OCI-M2 (cell line): ENCODE results near the gene KCNIP1.
"Not testable (repeated sequence)": the region's sequence is repeated elsewhere in the genome, so short reads cannot be mapped to it uniquely, and the experiment has no call there.

Experiments
- DNase-seq: peaks from one replicate; lab custom pipeline; 2025; ENCODE audit not compliant: unreplicated experiment; lab: John Stamatoyannopoulos, UW

KCNIP1 gene

DNA sequence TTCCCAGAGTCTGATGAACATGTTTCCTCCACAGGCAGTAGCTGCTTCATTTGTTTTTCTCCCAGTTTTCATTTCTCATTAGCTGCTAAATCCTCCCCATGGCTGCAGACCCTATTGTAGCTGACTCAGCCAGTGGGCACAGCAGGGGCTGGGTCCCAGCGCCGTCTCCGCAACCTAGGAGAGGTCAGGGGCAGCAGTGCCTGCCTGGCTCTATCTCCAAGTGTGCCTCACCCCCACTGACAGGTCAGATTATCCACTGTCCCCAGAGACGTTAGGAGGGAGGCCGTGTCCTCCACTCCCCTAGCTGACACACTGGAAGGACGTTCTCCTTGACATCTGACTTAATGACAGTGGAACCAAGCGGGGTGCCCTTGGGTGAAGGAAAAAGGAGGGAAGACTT is 31.1 kb downstream of the KCNIP1 start:
- no peak for DNase-seq

DNA sequence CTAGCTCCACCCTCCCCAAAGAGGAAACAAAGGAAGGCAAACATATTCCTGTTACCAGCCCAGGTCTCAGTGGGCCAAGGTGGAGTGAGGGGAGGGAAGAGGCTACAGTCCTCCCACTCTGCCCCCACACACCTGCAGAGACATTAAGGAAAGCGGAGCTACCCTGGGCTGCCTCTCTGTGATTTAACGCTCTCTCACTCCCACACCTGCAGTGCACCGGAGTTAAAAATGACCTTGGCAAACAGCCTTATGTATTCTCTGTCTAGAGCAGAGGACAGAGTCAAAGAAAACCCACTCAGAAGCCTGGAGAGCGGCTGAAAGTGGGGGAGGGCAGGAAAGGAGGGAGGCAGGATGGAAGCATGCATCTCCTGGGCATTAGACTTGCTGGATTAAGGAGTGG is 32.7 kb downstream of the KCNIP1 start:
- no peak for DNase-seq

DNA sequence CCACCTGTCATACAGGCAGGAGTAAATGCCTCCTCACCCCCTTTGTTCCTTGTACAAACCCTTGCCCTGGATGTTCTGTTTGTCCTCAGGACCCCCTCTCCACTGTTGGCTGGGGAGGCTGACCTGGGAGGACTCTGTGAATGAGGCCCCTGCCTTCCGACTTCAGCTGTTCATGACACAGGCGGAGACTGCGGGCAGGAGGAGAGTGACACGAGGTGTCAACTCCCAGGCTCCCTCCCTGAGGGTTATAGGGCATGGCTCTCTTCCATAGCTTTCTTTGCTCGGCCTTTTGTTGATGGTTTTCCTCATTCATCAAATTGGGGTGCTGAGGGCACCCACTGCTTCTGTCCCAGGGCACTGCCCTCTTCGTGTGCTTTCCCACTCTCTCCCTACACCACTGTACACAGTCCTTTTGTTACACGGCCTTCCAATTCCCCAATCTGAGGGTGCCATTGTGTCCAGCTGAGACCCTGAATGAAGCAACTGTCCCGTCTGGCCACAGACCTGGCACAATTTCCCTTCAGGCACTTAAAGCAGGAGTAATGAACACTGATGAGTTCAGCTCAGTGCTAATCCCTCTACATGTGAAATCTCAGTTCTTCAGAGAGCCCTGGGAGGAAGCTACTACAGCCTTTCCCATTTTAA is 33.8 kb downstream of the KCNIP1 start:
- DNase-seq, result no peak

DNA sequence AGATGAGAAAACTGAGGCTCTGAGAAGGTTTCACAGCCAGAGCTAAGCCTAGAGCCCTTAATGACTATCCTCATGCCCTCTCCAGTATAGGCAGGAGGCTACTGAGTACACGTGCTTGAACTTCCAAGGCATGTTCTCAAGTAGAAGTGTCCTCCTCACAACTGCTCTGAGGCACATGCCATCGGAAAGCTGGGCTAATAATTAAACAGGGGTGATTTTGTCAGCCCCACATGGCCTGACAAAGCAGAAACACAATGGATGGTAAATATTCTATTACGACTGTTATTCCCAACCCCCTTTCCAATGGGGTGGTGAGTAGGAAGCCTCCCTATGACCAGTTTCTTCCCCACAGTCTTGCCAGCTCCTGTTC is 34.3 kb downstream of the KCNIP1 start:
- no peak for DNase-seq

DNA sequence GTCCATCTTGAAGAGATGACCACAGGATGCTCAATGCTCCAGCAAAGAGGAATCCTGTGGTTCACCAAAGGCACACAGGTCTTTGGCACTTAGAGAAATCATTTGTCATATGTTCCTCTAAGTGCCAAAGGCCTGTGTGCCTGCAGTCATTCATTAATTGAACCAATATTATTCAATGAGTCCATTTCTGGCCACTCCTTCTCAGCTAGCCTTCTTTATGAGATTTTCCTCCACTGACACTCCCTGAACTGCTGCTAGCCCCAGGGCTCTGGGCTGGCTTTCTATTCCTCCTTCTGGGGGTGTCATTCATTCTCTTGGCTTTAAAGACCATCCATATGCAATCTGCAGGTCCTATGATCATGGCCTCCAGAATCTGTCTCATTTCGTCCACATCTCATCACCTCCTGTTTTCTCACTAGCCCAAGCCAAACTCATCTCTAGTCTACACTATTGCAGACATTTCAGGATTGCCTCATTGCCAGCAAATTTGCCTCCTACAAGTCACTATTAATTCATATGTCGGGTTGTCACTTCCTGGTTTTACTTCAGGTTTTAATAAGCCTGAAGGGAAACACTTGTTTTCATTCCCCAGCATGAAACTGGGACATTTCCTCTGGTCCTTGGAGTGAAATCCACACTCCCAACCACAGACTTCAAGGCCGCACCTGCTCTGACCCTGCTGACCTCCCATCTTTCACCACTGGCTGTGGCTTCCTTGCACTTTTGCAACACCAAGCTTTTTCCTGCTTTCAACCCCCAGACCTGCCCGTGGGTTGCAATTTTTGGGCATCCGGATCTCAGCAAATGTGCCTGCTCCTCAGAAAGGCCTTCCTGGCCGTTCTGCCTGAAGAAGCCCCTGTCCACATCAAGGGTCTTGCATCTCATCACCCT is 35.1 kb downstream of the KCNIP1 start:
- no peak for DNase-seq

DNA sequence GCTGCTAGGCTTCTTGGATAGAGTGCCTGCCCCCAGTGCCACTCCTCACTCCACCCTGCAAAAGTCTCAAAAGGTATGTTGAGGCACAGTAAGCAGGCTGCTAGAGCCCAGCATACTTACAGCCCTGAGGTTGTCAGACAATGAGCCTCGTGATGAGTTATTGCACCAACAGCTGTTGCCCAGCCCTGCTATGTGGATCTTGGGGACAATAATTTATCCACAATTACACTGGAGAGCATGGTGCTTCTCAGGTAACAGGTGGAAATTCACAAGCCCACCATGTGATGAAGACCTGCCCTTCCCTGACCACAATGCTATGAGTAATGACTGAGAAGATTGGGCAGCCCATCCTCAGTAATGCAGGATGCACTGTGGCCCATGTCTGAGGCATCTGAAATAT is 36.5 kb downstream of the KCNIP1 start:
- DNase-seq, result no peak

DNA sequence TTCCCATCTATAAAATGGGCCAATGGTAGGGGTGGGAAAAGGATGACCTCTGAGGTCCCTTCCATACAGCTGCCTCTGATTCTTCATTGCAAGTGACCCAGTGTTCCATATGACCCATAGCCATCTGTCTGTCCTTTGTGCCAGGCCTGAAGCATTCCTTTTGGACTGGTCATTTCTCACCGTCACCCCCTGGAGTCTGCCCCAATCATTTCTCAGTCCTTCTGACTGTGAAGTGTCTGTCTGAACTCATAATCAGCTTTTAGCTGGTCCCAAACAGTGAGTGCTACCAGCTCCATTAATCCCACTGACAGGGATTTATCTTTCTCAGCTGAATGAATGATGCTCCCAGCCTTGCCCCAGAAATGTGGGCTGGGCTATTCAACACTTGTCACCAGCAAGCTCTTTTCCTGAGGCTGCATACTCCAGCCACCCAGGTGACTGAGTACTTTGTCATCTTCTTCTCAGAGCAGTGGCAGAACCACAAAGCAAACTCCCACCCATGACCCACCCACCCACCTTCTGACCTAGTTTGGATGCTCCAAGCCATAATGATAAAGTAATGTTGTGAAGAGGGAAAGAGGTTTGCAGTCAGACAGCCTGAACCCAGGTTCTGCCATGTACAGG is 37.4 kb downstream of the KCNIP1 start:
- DNase-seq, result no peak

DNA sequence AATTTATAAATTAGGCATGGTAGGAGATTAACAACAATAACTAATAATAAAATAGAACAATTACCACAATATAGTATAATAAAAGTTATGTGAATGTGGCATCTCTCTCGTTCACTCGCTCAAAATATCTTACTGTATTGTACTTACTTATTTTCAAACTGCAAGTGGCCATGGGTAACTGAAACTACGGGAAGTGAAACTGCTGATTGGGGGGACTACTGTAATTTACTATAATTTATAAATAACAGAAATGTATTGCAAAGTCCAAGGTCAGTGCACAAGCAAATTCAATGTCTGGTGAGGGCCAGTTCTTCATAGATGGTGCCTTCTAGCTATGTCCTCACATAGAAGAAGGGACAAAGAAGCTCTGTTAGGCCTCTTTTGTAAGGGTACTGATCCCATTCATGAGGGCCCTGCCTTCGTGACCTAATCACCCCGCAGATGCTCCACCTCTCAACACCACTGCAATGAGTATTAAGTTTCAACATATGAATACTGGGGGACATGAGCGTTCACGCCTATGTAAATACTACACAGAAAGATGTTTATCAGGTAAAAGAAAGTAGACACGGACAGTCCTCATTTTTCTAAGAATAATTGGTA is 39.0 kb downstream of the KCNIP1 start:
- no peak for DNase-seq

DNA sequence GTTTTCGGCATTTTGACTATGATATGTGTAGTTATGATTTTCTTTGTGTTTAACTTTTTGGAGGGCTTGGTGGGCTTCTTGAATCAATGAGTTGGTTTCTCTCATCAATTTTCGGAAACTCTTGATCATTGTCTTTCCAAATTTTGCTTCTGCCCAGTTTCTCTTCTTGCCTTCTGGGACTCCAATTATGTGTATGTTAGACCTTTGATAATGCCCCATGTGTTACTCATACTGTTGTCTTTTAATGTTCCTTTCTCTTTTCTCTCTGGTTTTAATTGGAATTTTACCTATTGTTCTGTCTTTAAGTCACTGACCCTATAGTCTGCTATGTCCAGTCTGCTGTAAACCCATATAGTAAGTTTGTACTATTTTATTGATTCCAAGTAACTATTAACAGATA is 41.5 kb downstream of the KCNIP1 start:
- no peak for DNase-seq

DNA sequence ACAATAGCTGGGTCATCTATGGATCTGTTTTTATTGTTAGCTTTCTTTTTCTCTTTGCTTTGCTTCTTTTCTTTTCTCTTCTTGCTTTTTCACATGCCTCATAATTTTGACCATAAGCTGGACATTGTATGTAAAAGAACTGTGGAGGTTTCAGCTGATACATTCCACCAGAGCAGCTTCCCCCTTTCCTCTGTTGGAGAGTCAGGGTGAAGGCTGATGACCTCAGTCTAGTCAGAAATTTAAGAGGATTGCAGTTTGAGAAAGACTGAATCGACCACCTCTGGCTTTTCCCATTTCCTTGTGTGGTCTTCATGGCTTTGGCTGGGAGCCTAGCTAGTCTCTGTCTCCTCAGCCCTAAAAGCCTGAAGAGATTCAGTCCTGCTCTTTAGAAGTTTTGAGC is 42.0 kb downstream of the KCNIP1 start:
- DNase-seq, result no peak

DNA sequence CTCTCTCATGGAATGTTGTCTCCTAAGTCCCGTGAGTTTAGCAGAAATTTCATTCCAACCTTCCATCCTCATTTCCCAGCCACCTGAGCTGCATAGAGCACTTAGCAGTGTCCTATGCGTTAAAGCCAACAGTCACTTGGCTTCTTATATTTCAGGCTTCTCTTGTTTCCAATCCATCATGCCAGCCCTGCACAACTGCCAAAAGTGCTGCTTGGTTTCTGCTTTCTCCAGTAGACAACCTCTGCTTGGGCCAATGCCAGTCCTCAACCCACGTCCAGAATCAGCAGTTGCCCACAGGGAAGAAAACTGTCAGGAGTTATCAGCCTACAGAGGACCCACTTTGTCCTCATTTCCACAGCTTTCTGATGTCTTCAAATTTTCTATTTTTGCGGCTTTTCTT is 42.5 kb downstream of the KCNIP1 start:
- no peak for DNase-seq

DNA sequence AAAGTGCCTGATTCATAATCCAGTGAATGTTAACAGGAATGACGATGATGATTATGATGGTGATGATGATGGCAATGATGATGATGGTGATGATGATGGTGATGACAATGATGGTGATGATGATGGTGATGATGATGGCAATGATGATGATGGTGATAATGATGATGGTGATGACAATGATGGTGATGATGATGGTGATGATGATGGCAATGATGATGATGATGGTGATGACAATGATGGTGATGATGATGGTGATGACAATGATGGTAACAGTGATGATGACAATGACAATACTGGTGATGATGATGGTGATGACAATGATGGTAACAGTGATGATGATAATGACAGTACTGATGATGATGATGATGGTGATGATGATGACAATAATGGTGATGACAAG is 46.6 kb downstream of the KCNIP1 start:
- not testable (repeated sequence) for DNase-seq

DNA sequence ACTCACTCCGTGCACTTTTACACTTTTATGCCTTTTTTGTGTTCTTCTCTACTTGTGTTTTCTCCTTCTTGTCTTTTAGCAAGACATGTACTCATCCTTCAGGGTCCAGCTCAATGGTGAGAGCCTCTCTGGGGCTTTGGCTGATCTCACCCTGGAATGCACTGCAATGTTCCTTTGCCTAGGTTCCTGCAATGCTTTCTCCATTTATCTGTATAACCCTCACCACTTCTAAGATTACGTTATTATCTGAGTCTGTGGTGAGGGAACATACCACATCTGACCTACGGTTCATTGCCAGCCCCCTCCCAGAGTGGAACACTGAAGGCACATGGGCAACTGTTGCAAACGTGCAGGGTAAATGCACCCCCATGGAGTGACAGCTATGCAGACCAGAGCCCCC is 47.3 kb downstream of the KCNIP1 start:
- DNase-seq, result no peak

DNA sequence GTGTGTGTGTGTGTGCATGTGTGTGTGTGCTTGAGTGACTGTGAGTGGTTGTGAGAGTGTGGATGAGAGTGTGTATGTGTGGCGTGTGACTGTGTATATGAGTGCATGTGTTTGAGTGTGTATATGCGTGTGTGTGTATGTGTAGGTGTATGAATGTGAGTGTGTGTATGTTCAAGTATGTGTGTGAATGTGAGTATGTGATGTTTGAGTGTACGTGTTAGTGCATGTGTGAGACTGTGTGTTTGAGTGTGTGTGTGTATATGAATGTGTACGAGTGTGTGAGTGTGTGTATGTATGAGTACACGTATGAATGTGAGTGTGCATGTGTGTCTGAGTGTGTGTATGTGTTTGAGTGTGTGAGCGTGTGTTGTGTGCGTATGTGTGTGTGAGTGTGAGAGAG is 47.8 kb downstream of the KCNIP1 start:
- DNase-seq, result no peak

DNA sequence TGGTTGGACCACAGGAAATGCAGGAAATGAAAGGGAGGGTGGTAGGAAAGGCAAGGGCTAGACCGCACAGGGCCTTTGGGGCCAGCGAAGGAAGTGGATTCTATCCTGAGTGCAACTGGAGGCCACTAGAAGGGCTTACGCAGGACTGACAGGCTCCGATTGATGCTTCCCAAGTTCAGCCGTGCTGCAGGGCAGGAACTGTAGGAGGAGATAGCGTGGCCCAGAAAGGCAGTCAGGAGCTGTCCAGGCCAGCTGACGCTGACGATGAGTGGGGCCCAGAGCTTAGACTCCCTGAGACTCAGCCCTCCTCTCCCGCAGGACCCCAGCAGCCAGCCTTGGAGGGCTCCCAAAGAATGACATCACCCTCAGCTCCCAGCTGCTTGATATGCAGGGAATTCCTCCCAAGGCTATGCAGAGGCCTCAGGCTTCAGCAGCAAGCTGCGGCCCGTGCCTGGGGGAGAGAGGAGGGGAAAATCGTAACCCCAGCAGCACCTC is 48.8 kb downstream of the KCNIP1 start:
- DNase-seq, result no peak

DNA sequence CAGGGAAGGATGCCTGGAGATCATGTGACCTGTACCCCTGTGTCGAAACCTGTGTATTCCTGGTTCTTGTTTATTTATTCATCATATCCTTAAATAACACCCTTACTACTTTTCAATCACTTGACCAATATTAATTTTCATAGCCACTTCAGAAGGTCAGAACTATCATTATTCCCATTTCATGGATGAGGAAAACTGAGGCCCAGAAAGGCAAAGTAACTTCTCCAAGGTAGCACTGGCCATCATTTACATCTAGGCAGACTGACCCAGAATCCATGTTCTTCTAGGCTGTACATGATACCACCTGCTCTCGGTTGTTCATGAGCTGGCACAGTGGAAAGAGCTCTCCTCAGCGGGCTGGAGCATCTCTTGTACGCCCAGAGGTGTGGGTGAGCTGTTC is 49.4 kb downstream of the KCNIP1 start:
- no peak for DNase-seq

DNA sequence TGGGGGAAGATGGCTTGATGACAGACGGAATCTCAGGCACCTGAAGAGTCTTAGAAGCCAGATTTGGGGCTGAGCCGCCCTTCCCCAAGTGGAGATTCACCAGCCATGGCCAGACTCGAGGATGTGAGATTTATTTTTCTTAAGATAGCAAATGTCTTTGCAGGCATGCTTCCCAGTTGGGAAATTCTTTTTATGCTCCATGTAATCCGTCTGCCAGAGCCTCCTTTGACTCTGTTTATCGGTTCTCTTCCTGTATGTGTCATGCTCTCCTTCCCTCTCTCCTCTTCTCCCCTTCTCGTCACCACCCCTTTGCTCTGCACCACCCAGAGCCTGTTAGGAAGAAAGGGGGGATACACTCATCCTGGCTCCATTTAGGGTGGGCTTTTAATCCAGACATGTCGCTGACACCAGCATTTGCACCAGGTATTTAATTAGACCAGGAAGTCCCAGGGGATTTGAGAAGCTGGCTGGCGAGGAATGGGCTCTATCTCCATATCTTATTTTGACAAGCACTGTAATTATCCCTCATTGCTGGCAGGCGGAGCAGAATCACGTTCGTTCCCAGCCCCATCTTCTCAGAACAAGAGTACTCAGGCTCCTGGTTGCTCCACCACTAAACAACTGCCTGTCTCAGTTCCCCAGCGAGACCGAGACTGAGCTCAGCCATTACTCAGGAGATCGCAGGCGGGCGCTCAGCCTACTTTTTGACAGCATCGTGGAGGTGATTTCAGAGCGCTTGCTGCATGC is 50.9 kb downstream of the KCNIP1 start:
- DNase-seq, result no peak

DNA sequence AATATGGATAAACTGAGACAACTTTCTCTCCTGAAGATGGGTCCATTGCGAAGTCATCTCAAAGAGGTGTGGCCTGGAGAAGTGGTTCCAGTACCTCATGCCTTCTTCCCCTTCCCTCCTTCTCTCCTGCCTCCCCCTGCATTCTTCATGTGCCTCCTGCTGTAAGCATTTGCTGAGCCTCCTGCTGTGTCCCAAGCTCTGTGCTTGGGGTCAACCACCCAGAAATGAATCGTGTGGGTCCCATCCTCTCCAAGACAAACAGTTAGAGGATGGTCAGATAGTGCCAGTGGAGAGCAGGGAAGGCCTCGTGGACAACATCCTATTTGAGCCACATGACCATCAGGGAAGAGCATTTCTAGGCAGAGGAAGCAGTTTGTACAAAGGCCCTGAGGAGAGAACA is 53.5 kb downstream of the KCNIP1 start:
- no peak for DNase-seq

DNA sequence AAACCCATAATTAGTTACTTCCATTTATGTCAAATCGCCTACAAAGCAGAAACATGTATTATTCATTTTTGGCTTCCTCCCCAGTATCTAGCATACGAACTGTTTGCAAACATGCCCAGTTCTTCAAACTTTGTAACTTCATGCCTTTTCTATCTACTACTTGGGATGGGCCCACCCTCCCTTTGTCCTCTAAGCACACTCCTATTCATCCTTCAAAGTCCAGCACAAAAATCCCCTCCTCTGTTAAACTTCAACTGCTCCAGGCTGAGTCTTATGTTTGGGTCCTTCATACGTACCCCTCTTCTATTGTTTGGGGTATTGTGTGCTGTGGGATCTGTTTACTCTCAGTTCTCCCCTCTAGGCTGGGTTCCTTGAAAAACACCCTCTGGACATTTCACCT is 55.5 kb downstream of the KCNIP1 start:
- DNase-seq, result no peak

DNA sequence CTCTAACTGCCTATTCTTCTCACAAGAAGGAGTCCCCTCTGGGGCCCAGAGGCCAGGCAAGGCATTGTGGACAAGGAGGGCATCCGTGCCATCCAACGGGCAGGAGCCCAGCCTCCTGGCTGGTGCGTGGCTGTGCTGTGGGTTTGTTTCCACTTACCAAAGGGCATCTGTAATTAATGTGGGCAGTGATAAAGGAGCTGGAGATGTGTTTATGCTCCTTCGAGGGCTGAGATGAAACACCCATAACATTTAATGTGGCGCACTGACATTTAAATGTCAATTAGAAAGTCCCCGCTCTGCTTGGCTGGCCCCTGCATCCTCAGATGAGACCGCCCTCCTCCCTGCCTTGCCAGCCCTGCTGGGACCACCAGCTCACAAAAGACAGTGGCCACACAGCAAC is 57.1 kb downstream of the KCNIP1 start:
- DNase-seq, result no peak
